ENCODE results near the gene GSKIP.

The GSKIP gene

DNA sequence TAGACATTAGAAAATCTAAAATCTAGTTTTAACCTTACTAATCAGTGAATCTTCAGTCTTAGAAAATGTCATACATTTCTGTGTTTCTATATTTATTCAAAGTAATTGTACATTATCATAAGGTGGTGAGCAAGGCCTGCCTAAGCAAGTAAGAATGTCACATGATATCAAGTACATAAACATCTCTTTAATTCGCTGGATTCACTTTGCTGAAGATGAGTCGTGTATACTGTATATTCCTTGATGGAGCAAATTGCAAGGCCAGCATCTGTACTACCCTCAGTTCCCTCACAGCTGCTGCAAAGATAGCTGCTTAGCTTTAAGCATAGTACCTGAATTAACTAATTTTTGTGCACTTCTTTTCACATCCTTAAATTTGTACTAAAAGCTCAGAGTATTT lies 20.1 kb downstream of the GSKIP start:
- DNase-seq = no peak

DNA sequence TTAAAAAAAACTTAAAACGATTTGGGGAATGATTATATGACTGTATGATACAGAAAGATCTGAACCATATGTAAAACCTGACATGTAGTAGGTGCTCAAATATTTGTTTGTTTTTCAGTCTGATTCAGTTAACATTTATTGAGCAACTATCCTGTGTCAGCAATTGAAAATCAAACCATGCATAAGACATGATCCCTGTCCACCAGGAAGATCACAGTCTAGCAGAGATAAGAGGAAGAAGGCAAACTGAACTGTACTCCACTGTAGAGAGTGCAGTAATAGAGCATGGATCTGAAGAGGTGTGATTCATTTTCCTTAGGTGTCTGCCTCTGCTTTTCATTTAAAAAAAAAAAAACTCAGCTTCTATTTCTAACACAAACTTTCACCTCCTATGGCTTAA lies 20.7 kb downstream of the GSKIP start:
- no peak for DNase-seq

DNA sequence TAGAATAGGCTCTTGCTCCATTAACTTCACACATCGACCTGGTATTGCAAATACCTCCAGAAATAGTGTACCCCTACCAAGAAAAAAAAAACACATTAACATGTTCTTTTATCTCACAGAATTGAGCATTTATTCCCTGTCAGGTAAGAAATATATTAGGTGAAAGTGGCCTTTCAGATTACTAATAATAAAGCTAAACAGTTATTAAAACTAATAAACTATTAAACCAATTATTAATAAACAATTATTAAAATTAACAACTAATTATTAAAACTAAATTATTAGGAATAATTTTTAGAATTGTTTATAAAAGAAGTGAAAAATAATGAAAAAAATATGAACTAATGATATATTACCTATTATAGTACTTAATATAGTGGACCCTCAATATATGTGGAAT lies 21.4 kb downstream of the GSKIP start:
- DNase-seq = no peak

DNA sequence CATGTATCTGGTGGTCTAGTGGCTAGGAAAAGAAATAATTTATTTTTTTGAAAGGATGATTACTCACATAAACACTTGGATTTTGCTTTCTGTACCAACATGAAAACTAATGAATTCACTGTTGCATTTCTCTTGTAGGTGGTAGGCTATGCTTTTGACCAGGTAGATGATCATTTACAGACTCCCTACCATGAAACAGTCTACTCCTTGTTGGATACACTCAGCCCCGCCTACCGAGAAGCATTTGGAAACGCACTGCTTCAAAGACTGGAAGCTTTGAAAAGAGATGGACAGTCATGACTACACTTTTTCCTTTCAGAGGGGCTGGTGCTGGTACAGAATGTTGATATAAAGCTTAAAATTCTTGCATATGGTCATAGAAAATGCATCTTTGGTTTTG lies 22.1 kb downstream of the GSKIP start:
- no peak for DNase-seq

DNA sequence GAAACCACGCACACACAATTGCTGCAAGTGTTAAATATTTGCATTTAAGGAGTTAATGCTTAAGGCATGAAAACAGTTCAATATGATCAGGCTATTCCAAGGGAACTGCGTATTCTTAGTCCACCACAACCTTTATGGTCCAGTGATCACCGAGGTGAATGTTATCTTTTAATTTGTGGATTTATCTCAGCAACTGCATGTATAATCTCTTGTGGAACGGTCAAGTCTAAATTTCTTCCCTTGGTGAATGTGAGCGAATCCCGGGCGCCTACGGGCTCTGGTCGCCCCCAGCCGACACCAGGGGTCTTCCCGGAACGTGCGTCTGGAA lies 27.6 kb downstream of the GSKIP start:
- DNase-seq = no peak

DNA sequence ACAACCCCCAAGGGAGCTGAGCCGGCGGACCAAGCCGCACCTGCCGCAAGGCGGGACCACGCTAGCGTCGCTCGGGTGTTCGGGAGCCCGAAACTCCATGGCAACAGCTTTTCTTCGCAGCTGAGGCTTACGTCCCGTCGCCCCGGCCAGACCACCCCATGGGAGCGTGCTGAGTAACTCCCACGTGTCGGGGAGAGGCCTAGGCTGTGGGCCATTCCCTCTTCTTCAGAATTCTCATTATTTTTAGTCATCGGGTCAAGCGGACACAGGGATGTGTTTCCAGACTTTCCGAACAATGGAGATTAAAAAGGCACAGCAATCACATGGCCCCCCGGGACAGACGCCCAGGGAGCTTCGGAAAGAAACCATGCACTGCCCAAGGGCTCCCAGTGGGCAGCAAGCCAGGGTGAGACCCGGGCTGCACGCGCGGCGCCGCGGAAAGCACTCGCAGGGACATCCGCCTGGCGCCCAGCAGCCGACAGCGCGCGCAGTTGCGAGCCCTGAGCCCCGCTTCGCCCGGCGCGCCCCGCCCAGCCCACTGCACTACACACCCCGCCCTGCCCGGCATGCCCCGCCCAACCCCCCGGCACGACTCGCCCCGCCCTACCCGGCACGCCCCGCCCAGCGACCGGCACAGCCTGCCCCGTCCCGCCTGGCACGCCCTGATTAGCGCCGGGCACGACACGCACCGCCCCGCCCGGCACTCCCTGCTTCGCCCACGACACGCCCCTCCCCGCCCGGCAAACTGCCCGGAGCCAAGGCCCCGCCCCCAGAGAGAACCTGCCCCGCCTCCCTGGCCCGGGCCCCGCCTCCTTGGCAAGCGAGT lies 28.2 kb downstream of the GSKIP start:
- DNase-seq = peak; percentile 88

DNA sequence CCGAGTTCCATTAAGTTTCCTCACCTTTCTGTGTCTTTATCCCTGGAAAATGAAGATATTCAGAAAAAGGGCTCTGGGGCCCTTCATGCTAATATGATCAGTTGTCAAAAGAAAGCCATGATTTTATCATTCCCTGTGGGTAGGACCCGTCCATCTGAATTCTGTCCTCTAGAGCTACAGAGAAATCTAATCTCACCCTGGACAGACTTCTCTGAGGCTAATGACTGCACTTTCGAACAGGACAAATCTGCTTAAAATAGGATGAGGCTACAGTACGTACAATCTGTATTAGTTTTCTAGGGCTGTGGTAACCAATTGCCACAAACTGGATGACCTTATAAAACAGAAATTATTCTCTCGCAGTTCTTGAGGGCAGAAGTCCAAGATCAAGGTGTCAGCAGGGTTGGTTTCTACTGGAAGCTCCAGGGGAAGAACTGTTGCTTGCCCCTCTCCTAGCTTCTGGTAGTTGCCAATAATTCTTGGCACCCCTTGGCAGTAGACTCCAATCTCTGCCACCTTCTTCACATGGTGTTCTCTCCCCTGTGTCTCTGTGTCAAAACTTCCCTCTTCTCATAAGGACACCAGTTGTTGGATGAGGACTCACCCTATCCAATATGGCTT lies 29.9 kb downstream of the GSKIP start:
- DNase-seq = no peak

DNA sequence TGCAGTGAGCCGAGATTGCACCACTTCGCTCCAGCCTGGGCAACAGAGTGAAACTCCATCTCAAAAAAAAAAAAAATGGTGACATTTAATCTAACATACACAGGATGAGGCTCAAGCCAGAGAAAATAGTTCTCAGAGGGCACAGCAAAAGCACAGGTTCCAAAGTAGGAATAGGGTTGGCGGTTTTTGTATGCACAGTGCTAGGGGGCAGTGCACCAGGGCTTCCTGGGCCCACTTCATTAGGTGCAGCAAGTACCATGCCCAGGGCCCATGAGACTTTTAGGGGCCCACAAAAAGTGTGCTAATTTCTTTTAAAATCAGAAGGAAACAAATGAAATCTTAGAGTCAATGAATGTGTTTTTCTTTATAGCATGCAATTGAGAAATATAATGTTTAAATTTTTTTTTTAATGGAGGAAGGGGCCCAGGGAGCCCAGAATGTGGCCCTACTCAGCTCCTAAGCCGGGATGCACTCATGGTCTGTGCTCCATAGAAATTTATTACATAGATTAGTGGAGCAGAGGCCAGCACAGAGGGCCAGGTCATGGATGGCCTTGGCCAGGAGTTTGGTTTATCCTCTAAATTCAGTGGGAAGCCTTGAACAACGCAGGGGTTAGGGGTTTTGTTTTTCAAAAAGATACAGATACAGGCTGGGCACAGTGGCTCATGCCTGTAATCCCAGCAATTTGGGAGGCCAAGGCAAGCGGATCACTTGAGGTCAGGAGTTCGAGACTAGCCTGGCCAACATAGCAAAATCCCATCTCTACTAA lies 30.9 kb downstream of the GSKIP start:
- no peak for DNase-seq

DNA sequence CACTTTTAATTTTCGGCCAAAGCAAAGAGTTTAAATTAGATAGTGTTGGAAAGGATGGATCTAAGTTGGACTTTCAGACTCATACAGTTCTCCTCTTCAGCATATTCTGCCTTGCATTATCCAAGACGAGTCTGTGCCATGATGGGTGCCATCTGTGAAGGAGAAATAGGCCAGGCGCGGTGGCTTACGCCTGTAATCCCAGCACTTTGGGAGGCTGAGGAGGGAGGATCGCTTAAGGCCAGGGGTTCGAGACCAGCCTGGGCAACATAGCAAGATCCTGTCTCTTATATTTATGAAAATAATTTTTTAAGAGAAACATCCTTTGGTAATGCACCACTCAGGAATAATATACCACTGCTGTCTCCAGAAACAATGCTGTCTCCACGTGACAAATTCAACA lies 35.1 kb downstream of the GSKIP start:
- DNase-seq = no peak

DNA sequence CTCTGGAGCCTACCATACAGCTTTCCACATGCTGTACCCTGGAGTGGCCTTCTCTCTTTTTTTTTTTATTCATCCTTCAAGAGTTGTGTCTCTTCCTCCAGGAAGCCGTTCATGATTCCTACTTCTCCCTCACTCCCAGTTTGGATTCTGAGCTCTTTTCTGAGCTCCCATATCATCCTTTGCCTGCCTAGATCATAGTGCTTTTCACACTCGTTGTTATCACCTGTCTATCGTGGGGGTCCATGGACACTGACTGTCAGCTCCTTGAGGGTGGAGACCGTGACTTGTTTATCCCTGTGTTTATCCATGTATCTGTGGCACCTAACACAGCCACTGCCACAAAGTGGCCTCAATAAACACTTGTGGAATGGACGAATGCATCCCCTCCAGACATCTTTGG lies 35.6 kb downstream of the GSKIP start:
- DNase-seq = no peak

DNA sequence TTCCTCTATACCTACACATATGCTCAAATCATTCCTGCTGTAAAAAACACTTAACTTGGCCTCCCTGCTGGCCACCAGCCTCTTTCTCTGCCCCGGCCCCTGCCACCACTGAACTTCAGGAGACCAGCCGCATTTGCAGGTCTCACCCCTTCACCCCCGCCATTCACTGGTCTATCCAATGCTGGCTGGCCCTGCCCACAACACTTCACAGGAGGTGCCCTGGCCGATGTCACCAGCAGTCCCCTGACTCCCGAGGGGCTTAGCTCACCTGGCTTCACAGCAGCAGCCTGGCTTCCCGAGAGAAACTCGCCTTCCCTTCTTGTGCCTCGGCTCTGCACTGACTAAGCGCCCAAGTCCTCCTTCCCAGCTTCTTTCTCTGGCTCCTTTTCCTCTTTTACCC lies 36.1 kb downstream of the GSKIP start:
- DNase-seq = no peak

DNA sequence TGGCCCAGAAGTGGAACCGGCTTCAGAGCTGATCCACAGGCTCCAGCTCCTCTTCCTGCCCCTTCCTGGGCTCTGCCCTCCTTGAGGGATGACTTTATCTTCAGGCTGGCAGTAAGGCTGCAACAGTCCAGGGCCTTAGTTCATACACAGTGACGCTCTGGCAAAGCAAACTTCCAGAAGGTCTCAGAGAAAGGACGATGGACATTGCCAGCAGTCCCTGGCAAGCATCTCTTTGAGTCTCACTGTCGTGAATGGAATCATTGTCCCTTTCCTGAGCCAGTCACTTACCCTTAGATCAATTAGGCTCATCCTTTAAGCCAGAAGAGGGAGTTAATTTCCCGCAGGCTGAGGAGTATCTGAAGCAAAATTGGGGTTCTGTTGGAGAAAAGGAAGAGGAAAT lies 37.2 kb downstream of the GSKIP start:
- DNase-seq = no peak

DNA sequence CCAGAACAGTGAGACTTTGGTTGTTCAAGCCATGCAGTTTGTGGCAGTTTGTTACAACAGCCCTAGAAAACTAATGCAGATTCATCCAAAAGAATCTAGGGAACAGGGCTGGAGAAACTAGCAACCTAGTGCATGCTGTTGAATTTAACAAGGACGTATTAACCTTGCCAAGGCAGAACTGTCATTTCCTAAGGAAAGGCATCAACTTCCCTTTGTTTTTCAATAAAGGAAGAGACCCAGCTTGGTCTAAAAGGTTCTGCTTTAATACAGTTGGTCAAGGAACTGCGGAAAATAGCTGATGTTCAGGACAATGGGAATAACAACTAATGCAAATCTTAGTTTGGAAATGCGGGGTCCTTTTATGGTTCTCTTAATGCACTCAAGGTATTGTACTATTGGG lies 40.1 kb downstream of the GSKIP start:
- no peak for DNase-seq

DNA sequence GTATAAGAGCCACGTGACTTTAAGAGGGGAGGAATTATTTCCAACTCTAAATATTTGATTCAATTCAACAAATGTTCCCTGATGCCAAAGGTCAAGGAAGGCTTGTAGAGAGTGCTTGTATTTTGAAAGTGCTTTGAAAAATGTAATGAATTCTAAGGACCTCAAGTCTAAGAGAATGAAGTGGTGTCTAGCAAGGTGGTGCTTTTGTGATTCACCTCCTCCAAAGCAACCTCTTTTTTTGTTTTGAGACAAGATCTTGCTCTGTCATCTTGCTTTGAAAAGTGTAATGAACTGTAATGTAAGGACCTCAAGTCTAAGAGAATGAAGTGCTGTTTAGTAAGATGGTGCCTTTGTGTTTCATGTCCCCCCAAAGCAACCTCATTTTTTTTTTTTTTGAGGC lies 42.4 kb downstream of the GSKIP start:
- DNase-seq = no peak

DNA sequence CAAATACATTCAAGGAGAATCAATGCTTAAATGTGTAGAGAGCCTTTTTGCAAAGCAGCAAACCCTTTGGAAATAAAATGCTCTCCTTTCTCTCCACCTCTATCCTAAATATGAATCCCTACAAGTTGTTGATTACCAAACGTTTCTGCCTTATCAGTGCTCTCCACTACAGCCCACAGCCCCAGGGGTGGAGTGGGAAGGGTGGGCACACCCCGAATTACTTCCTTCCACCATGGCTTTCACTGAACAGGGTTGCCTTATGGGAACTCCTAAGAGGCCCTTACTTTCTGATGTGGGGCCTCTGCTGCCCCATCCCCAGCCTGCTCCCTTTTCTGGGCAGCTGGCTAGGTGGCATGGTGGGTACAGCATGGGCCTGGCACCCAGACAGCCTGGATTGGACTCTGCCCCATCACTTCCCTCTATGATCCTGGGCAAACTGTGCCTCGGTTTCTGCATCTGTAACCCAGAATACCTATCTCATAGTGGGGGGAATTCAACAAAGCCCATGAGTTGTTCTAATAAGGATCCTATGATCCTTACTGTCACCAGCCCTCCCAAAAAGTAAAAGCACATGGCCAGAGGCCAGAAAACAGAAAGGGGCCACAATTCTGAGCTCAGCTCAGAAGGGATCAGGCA lies 44.7 kb downstream of the GSKIP start:
- DNase-seq = no peak

DNA sequence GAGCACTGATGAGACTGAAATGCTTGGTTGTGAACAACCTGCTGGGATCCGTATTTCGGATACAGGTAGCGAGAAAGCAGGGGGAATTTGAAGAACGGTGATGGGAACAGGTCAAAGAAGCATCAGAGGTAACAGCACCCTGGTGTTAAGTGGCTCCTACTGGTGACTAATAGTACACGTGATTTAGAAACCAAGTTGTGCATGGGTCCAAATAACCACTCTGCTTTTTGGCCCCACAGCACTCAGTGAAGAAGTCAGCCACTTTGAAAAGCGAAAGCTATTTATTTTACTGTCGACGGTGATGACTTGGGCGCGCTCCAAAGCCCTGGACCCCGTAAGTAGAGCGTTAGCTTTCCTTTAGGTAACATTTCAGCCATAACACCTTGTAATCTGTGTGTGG lies 45.3 kb downstream of the GSKIP start:
- DNase-seq = no peak

DNA sequence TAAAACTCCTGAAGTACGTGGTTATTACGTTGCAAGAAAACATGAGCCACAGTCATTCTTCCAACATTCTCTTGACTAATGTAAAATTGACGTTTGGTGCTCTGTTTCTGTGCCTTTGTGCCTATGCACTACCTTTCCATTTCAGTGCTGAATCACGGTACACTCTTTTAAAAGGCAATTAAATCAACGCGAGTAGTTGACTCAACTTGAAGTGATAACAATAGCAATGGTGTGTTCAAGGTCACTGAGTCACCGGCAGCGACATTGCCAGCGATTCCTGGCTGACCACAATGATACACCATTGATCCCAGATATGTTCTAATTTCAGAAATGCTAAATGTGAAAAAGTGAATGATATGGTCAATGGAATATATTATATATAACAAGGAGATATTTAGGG lies 46.4 kb downstream of the GSKIP start:
- no peak for DNase-seq

DNA sequence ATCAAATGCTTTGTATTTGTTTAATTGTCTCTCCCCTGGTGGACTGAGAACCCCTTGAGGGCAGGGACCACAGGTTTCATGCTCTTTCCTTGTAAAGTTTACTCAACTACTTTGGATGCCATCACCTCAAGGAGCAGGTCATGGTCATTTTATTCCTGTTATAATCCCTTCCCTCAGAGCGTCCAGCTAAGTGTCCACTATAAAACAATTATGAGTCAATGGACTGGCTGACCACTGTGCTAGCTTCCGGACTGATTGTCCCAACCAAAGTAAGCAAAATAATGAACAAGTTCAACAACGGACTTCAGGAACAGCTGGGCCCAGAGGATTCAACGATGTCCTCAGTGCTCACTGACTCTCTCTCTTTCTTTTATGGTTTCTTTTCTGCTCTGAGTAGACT lies 46.8 kb downstream of the GSKIP start:
- no peak for DNase-seq

DNA sequence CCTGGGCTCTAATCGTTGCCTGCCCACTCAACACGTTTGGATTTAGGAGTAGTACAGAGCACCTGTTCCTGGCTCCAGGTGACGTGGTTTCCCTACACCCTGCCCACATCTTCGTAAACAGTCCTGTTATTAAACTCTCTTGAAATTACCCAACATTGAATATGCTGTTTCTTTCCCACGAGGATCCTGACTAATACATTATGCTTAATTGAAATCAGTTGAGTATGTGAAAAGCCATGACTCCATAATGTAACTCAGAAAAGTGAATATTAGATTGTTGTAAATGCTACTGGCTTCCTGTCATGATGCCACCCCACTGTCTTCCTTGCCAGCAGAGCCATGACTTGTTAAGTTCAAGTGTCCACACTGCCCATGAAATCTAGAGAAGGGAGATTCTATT lies 50.2 kb downstream of the GSKIP start:
- no peak for DNase-seq

DNA sequence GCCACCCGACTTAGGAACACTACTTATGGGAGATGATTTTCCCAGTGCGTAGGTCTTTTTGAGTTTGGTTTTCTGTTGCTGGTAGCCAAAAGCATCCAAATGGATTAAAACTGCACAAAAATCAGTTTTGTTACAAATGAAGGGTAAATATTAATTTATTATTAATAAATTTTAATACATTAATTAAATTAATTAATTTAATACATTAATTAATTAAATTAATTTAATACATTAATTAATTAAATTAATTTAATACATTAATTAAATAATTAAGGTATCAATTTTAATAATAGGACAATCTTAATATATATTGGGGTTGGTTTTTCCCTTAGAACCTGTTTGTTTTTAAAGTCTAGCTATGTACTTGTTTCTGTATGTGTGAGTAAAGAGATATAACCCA lies 52.2 kb downstream of the GSKIP start:
- no peak for DNase-seq

DNA sequence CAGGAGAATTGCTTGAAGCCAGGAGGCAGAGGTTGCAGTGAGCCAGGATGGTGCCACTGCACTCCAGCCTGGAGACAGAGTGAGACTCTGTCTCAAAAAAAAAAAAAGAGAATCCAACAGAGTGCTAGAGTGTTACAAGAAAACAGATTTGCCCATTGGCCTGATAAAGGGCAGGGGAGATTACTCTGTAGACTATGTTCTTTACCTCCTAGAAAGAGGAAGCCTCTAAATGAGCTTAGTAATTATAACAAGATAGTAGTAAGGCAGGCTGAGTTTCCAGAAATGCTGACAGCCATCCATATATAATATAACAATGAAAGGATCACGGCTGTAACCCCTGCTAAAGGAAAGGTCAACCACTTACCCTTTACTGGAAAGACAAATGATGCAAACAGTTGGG lies 53.0 kb downstream of the GSKIP start:
- DNase-seq = no peak

DNA sequence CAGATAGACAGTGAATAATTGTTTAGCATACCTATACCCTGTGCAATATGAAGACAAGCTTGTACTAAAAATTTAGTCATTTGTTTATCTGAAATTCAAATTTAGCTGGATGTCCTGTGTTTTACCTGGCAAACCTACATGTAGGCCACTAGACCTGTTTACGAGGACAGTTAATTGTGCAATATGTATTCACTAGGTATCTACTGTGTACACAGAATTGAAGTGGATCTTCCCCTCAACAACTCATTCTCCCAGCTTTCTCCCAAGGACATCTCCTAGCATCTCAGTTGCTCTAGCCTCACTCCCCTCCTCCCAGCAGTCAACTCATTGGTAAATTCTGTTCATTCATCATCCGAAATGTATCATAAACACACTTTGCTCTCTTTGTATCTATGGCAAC lies 53.9 kb downstream of the GSKIP start:
- DNase-seq = no peak

DNA sequence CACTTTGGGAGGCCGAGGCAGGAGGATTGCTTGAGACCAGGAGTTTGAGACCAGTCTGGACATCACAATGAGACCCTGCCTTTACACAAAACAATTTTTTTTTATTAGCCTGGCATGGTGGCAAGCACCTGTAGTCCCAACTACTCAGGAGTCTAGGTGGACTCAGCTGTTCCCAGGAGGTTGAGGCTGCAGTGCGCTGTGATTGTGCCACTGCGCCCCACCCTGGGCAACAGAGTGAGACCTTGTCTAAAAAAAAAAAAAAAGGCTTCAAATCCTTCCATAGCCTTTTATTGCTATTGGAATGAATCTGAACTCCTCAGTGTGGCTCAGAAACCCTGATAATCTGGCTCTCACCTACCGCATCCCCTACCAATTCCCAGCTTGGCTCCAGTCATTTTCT lies 54.7 kb downstream of the GSKIP start:
- DNase-seq = no peak

DNA sequence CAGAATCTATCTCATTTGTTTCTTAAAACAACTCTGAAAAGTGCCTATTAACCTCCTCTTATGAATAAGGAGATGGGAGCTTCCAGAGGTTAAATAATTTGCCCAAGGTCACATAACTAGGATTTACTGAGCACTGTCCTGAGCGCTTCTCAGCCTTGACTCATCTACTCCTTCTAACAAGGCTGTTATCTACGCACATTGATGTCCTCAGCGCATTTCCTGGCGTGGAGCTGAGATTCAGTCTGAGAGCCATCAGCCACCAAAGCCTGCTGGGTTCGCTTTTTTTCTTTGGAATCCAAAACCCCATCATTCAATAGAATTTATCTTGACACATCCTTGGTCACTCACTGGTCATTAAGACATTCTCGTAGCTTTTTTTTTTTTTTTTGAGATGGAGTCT lies 57.9 kb downstream of the GSKIP start:
- no peak for DNase-seq

Data from KG1 (cell line).